IMR-90 (cell line): Measurements from ENCODE around the gene DNMT3A. TPM values are rescaled to one million over a fixed set of nuclear protein-coding genes. Genes with fewer than 3 reads are reported as not detected.

Experiments used
- ATAC-seq: fragments of 200-7000 bp; cut with Tn5 transposase; 2 replicates; pipeline ENCODE4 v1.9.1; 2020; ENCODE audit warnings: low read depth, mild to moderate bottlenecking, moderate library complexity
- BruUV-seq: library from RNA; stranded (reverse); fragments of 400-500 nt; replicated peaks from 2 replicates; lab custom pipeline; 2021; lab: Mats Ljungman, UMichigan
- CTCF ChIA-PET: fragments of 300-600 bp; formaldehyde crosslinking; extraction: SDS; loops from one replicate; lab custom pipeline; 2021; ENCODE audit warnings: antibody characterized with exemption; lab: Yijun Ruan, JAX
- POLR2A ChIA-PET: fragments of 300-600 bp; sonication (Branson Sonifier 250); formaldehyde crosslinking; loops from one replicate; lab custom pipeline; 2022; ENCODE audit warnings: antibody characterized with exemption; ENCODE audit not compliant: unreplicated experiment; lab: Charles Lee
- DNase-seq: peaks from one replicate; pipeline ENCODE4 v3.0.0; 2013
- H2AFZ ChIP-seq: replicated peaks from 2 replicates; pipeline ENCODE3; 2013; ENCODE audit warnings: low read length, mild to moderate bottlenecking; ENCODE audit not compliant: poor library complexity
- H2AK5ac ChIP-seq: 2 replicates; pipeline ENCODE4 v1.6.1; 2013; ENCODE audit warnings: low read depth, low read length, inconsistent platforms
- H2AK9ac ChIP-seq: replicated peaks from 2 replicates; pipeline ENCODE3; 2013; ENCODE audit warnings: mild to moderate bottlenecking, low read depth, low read length, moderate library complexity; ENCODE audit not compliant: poor library complexity
- H2BK120ac ChIP-seq: 2 replicates; pipeline ENCODE4 v1.6.1; 2013; ENCODE audit warnings: low read depth, low read length, inconsistent platforms
- H2BK15ac ChIP-seq: 3 replicates; pipeline ENCODE4 v1.6.1; 2013; ENCODE audit warnings: low read depth, low read length, inconsistent platforms
- H2BK20ac ChIP-seq: 2 replicates; pipeline ENCODE4 v1.6.1; 2013; ENCODE audit warnings: low read depth, mild to moderate bottlenecking, inconsistent platforms, low read length, moderate library complexity
- H2BK5ac ChIP-seq: 2 replicates; pipeline ENCODE4 v1.6.1; 2013; ENCODE audit warnings: mild to moderate bottlenecking, low read depth, low read length, inconsistent platforms; ENCODE audit not compliant: poor library complexity, severe bottlenecking
- H3K14ac ChIP-seq: replicated peaks from 2 replicates; pipeline ENCODE4 v1.6.1; 2013; ENCODE audit warnings: low read depth, low read length, inconsistent platforms
- H3K18ac ChIP-seq: 2 replicates; pipeline ENCODE4 v1.6.1; 2013; ENCODE audit warnings: low read depth, low read length, control low read depth
- H3K23ac ChIP-seq: 2 replicates; pipeline ENCODE4 v1.6.1; 2013; ENCODE audit warnings: low read depth, low read length, inconsistent platforms
- H3K27ac ChIP-seq: 2 replicates; pipeline ENCODE4 v1.5.1; 2013; ENCODE audit warnings: mild to moderate bottlenecking, control low read depth, low read length; ENCODE audit not compliant: insufficient read depth
- H3K27me3 ChIP-seq: 2 replicates; pipeline ENCODE4 v1.6.1; 2013; ENCODE audit warnings: low read length; ENCODE audit not compliant: control insufficient read depth, insufficient read depth
- H3K36me3 ChIP-seq: 2 replicates; pipeline ENCODE4 v1.6.1; 2013; ENCODE audit warnings: low read length, mixed read lengths; ENCODE audit not compliant: control insufficient read depth, insufficient read depth
- H3K4ac ChIP-seq: 2 replicates; pipeline ENCODE4 v1.6.1; 2013; ENCODE audit warnings: low read depth, low read length, inconsistent platforms
- H3K4me1 ChIP-seq: 2 replicates; pipeline ENCODE4 v1.6.1; 2013; ENCODE audit warnings: low read length, mixed read lengths; ENCODE audit not compliant: control insufficient read depth, insufficient read depth
- H3K4me2 ChIP-seq: 2 replicates; pipeline ENCODE4 v1.6.1; 2013; ENCODE audit warnings: low read depth, mild to moderate bottlenecking, control low read depth, low read length, moderate library complexity
- H3K4me3 ChIP-seq: 2 replicates; pipeline ENCODE4 v1.5.1; 2013; ENCODE audit warnings: low read depth, mild to moderate bottlenecking, control low read depth, low read length, moderate library complexity; ENCODE audit not compliant: insufficient read depth
- H3K56ac ChIP-seq: 2 replicates; pipeline ENCODE4 v1.6.1; 2013; ENCODE audit warnings: low read length, inconsistent platforms; ENCODE audit not compliant: insufficient read depth; ENCODE audit errors: extremely low read depth
- H3K79me1 ChIP-seq, 2 experiments: 2 replicates each; pipeline ENCODE4 v1.6.1; 2013; ENCODE audit warnings: low read length in 2 of 2, inconsistent platforms in 1 of 2, low read depth in 1 of 2
- H3K9ac ChIP-seq: 2 replicates; pipeline ENCODE4 v1.6.1; 2013; ENCODE audit warnings: low read depth, low read length, control low read depth
- H3K9me1 ChIP-seq: 2 replicates; pipeline ENCODE4 v1.6.1; 2013; ENCODE audit warnings: low read length, inconsistent platforms; ENCODE audit not compliant: insufficient read depth
- H3K9me3 ChIP-seq: 2 replicates; pipeline ENCODE4 v1.6.1; 2013; ENCODE audit warnings: low read length; ENCODE audit not compliant: control insufficient read depth, insufficient read depth
- H4K20me1 ChIP-seq: 2 replicates; pipeline ENCODE4 v1.6.1; 2013; ENCODE audit warnings: low read length, inconsistent platforms; ENCODE audit not compliant: insufficient read depth
- H4K5ac ChIP-seq: 2 replicates; pipeline ENCODE4 v1.6.1; 2013; ENCODE audit warnings: mild to moderate bottlenecking, low read depth, low read length, control low read depth
- H4K8ac ChIP-seq, 2 experiments: 2 replicates each; pipeline ENCODE4 v1.6.1; 2013; ENCODE audit warnings: low read depth in 2 of 2, low read length in 2 of 2, control low read depth in 1 of 2, inconsistent platforms in 1 of 2
- H4K91ac ChIP-seq: 2 replicates; pipeline ENCODE4 v1.6.1; 2013; ENCODE audit warnings: low read depth, low read length, inconsistent platforms; ENCODE audit not compliant: insufficient read depth
- FOS ChIP-seq: fragments of 150-350 bp; IDR thresholded peaks from 2 replicates; pipeline ENCODE4 v1.6.1; 2016; ENCODE audit warnings: low read depth, low read length
- MAFK ChIP-seq: IDR thresholded peaks from 2 replicates; pipeline ENCODE4 v1.6.1; 2012; ENCODE audit warnings: low read depth, low read length, improper control_type of control experiment
- MAZ ChIP-seq: IDR thresholded peaks from 2 replicates; pipeline ENCODE4 v1.6.1; 2012; ENCODE audit warnings: low read depth, mild to moderate bottlenecking, low read length, improper control_type of control experiment, moderate library complexity, borderline replicate concordance
- MXI1 ChIP-seq: IDR thresholded peaks from 2 replicates; pipeline ENCODE4 v1.6.1; 2012; ENCODE audit warnings: low read depth, mild to moderate bottlenecking, low read length, moderate library complexity, borderline replicate concordance
- POLR2A ChIP-seq: IDR thresholded peaks from 2 replicates; pipeline ENCODE4 v1.6.1; 2012; ENCODE audit warnings: mild to moderate bottlenecking, low read depth, low read length
- RAD21 ChIP-seq: IDR thresholded peaks from 2 replicates; pipeline ENCODE4 v1.6.1; 2012; ENCODE audit warnings: low read length, improper control_type of control experiment
- RCOR1 ChIP-seq: IDR thresholded peaks from 2 replicates; pipeline ENCODE4 v1.6.1; 2012; ENCODE audit warnings: mild to moderate bottlenecking, low read length, improper control_type of control experiment; ENCODE audit not compliant: insufficient replicate concordance
- WGBS, 2 experiments: methylation state at CpG; one replicate each; pipeline versions ENCODE4 v1.1.5 to v1.1.7; 2013; ENCODE audit warnings: missing lambda C conversion rate in 2 of 2; ENCODE audit not compliant: insufficient read length in 1 of 2; ENCODE audit errors: extremely low coverage in 2 of 2; 5-methylcytosine and 5-hydroxymethylcytosine counted together
- dilution Hi-C: fragments of 300-500 bp; cut with HindIII; formaldehyde crosslinking; loops from one replicate; pipeline ENCODE4 v1.14.3; 2018; ENCODE audit warnings: low sequenced_read_pairs; ENCODE audit not compliant: unreplicated experiment
- in situ Hi-C: fragments of 300-500 bp; cut with MboI; formaldehyde crosslinking; loops from 3 replicates; pipeline ENCODE4 v1.14.3; 2019; ENCODE audit warnings: low sequenced_read_pairs, inconsistent platforms, mixed read lengths
- intact Hi-C: fragments of 100-400 bp; cut with micrococcal nuclease; formaldehyde crosslinking; loops from 2 replicates; pipeline ENCODE4 v1.10.0; 2022
- polyA plus RNA-seq, 3 experiments: library from polyadenylated mRNA; depleted of rRNA; stranded (reverse); fragments of >200 nt; gene quantifications; 2 replicates each; pipeline ENCODE4 v1.2.3, GENCODE V29; 2012; ENCODE audit warnings: low replicate concordance in 1 of 3
- total RNA-seq: library from RNA; depleted of rRNA; stranded (reverse); fragments of >200 nt; gene quantifications from 2 replicates; pipeline ENCODE4 v1.2.3, GENCODE V29; 2012
- TF ChIP-seq, protein P1 (sequence below): fragments of 150-350 bp; IDR thresholded peaks from 2 replicates; pipeline ENCODE4 v1.6.1; 2016; ENCODE audit warnings: low read depth, mild to moderate bottlenecking, low read length, moderate library complexity, borderline replicate concordance

DNMT3A gene
- total and polyA plus RNA-seq, 2 of the 4 experiments (the other 2 are of a cell fraction) = 4.4 to 9.7 TPM

DNA sequence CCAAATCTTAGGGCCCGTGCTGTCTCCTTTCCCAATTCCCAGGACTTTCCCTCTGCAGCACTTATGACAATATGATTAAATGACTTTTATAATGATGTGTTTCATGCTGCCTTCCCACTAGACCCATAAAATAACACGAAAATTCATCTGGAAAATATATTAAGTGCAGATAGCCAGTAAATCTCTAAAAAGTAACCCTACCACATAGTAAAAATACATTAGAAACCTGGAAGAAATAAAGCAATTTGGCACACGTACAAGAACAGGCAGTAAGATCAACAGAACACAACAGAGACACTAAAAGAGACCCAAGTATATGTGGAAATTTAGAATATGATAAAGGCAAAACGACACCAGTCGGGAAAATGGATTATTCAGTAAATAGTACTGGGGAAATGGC, 143.1 kb downstream of the DNMT3A start:
- no TSS peak for BruUV-seq
- Histone ChIP-seq H3K9me1 (no peaks in the 10 kb centered on the region; the same call in 1 of the 2 replicates), H3K9ac (no peak overlapping the region), H3K4ac (no peak overlapping the region), H2AK5ac (no peak overlapping the region), H2BK15ac (no peak overlapping the region), H2BK120ac (no peak overlapping the region), H2AFZ (no peak overlapping the region), H3K4me1 (peaks cover 1% of the 10 kb centered on the region; the same call in 1 of the 2 replicates), H3K27me3 (no peaks in the 10 kb centered on the region), H3K79me1 (no peaks in the 10 kb centered on the region), H3K4me3 (no peak overlapping the region), H4K20me1 (no peaks in the 10 kb centered on the region), H2BK5ac (no peak overlapping the region), H3K4me2 (no peak overlapping the region), H3K27ac (no peak overlapping the region), H4K8ac (no peak overlapping the region), H2AK9ac (no peak overlapping the region), H2BK20ac (no peak overlapping the region), H3K14ac (no peak overlapping the region), H3K36me3 (no peaks in the 10 kb centered on the region), H3K18ac (no peak overlapping the region), H3K9me3 (no peaks in the 10 kb centered on the region), H4K5ac (no peak overlapping the region), H3K23ac (no peak overlapping the region), H3K56ac (no peak overlapping the region), H4K91ac (no peak overlapping the region)
- ChIA-PET CTCF (no interaction called here), POLR2A (no interaction called here)
- intact Hi-C loops = loop anchor here (5.0 to 10.0 kb wide), 3 partner anchors 156 to 364 kb away; partner anchors contain the start of gene EFR3B
- no peak for TF ChIP-seq RCOR1
- TF ChIP-seq FOS = no peak
- TF ChIP-seq MXI1 = no peak
- TF ChIP-seq MAFK = no peak
- TF ChIP-seq, protein P1, sequence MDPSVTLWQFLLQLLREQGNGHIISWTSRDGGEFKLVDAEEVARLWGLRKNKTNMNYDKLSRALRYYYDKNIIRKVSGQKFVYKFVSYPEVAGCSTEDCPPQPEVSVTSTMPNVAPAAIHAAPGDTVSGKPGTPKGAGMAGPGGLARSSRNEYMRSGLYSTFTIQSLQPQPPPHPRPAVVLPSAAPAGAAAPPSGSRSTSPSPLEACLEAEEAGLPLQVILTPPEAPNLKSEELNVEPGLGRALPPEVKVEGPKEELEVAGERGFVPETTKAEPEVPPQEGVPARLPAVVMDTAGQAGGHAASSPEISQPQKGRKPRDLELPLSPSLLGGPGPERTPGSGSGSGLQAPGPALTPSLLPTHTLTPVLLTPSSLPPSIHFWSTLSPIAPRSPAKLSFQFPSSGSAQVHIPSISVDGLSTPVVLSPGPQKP = no peak
- no peak for TF ChIP-seq RAD21
- no peak for TF ChIP-seq POLR2A
- TF ChIP-seq MAZ = no peak
- dilution Hi-C loops = no loop called here
- in situ Hi-C loops = no loop called here
- ATAC-seq (no peak), DNase-seq (no peak)
- WGBS, 2 experiments = no CpG with 5 or more reads among the region's 5 CpGs
